ENCODE data around the gene ANAPC2.

The ANAPC2 gene

DNA sequence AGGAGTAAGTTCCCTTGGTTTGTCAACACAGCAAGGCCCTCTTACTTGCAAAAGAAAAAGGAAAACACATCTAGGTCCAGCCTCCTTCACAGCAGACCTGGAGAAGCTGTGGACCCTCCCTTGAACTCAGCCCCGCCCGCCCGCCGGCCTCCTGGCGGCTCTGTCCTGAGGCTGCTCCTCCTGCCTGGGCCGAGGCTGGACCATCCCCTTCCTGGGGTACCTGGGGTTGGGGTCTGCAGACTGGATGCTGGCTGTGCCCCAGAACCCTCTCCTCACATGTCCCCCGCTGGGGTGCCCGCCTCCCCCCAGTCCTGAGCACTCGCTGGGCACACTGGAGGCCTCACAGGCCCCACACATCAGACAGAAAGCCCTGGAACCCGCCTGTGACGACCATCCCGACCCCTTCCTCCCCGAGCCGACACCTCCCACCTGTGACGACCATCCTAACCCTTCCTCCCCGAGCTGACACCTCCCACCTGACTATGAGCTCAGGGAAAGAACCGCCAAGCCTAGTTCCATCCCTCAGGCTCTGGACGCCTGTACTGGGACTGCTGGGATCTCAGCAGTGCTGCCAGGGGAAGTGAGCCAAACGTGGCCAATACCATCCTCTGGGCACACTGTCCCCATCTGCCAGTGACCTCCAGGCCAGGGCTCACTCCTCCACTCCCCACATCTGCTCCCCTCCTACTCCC is 9.3 kb downstream of the ANAPC2 start:
- Mint-ChIP-seq H3K36me3 (no peaks in the 10 kb centered on the region), H3K4me3 (no peak overlapping the region), H3K27me3 (no peaks in the 10 kb centered on the region), H3K9me3 (no peaks in the 10 kb centered on the region), H3K27ac (no peak overlapping the region), H3K4me1 (peaks cover 2% of the 10 kb centered on the region)

- H3K9me3 Mint-ChIP-seq, result no peaks in the 10 kb centered on the region
Observed at GRCh38 chr9:137178201-137178938, 10.0 kb downstream of the ANAPC2 start.

DNA sequence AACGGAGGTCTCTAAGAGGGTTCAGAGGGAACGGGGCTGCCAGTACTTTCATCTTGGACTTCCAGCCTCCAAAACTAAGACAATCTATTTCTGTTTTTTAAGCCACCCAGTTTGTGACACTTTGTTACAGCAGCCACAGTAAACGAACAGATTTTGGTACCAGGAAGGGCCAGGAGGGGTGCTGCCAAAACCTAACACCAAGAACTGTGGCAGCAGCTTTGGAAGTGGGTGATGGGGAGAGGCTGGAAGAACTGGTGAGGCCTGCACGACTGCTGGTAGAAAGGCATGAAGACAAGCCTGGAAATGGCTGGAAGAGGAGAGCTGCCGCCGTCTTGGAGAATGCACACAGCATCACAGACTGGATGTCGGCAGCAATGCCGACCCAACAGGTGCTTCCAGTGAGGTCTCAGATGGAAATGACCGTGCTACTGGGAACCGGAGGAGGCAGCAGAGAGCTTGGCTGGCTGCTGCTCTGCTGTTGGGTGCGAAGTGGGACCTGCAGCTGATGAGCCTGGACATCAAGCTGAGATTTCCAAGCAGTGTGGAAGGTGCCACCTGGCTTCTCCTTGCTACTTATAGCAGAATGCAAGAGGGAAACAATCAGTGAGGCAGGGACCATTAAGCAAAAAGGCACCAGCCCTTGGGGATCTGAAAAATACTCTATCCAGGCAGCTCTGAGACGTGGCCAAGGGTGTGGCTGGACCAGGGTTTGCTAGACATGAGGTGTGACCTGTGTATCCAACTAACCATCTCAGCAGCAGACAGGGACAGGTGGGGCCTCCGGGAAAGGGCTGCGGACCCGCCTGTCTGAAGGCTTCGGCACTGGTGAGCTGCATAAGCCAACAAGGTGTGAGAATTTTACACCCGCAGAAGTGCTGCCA is 11.8 kb downstream of the ANAPC2 start:
- no peak overlapping the region for H3K4me3 Mint-ChIP-seq
- no peaks in the 10 kb centered on the region for H3K9me3 Mint-ChIP-seq
- no peaks in the 10 kb centered on the region for H3K4me1 Mint-ChIP-seq
- no peaks in the 10 kb centered on the region for H3K36me3 Mint-ChIP-seq
- no peaks in the 10 kb centered on the region for H3K27me3 Mint-ChIP-seq
- no peak overlapping the region for H3K27ac Mint-ChIP-seq

More at GRCh38 chr9:137178201-137178938, 10.0 kb downstream of the ANAPC2 start:
- Mint-ChIP-seq H3K36me3 (no peaks in the 10 kb centered on the region), H3K4me1 (no peaks in the 10 kb centered on the region), H3K4me3 (no peak overlapping the region), H3K27me3 (no peaks in the 10 kb centered on the region), H3K27ac (no peak overlapping the region)

DNA sequence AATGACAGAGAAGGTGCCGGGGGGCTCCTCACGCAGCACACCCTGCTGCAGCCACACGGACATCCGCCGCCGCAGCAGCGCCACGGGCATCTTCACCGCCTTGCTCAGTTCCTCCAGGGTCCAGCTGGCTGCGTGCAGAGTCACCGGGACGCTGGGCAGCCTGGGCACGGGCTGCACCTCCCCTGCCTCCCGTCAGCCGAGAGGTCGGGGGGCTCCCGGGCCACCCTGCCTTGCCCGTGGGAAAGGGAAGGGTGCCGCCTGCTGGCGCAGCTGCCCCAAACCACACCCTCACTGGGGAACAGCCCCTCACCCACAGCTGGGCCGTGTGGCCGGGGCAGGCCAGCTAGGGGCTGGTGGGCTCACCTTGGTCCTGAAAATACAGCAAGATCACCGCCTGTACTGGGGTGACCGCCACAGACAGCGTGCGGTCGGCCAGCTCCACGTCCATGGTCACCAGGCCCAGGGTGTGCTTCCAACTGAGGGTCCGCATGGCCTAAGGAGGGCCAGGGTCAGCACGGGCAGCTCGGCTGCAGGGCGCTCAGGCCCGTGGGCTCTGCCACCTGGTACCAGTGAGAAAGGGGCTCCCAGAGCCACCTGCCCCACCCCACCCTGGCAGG is 12.9 kb downstream of the ANAPC2 start:
- Mint-ChIP-seq H3K4me3 (no peak overlapping the region), H3K4me1 (no peaks in the 10 kb centered on the region)

DNA sequence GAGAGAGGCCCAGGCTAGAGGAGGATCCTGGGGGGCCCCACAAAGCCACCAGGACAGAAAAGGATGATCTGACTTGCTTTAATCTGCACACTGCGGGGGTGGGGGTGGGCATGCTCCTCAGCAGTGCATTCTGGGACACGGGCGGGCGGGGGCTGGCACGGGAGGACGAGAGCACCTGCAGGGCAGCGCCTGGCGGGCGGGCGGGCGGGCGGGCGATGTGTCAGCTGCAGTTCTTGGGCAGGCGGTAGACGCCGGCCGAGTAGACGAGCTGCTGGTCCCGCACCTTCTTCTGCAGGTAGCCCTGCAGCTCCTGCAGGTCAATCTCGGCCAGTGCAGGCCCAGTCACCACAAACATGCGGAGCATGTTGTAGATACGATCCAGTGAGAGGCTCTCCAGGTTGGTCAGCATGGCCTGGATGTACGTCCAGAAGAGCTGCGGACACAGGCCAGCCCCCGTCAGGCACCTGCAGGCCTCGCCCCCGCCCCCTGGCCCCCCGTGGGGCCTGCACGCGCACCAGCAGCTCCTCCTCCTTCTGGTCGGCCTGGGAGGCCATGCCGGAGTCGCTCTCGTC is 13.6 kb downstream of the ANAPC2 start:
- H3K27ac Mint-ChIP-seq, result no peak overlapping the region
- no peak overlapping the region for H3K4me3 Mint-ChIP-seq
- no peaks in the 10 kb centered on the region for H3K36me3 Mint-ChIP-seq
- no peaks in the 10 kb centered on the region for H3K4me1 Mint-ChIP-seq
- no peaks in the 10 kb centered on the region for H3K27me3 Mint-ChIP-seq
- no peaks in the 10 kb centered on the region for H3K9me3 Mint-ChIP-seq

More for the DNA sequence above, 12.9 kb downstream of the ANAPC2 start:
- Mint-ChIP-seq H3K9me3 (no peaks in the 10 kb centered on the region), H3K27ac (no peak overlapping the region), H3K36me3 (no peaks in the 10 kb centered on the region), H3K27me3 (no peaks in the 10 kb centered on the region)

- Mint-ChIP-seq H3K36me3 (no peaks in the 10 kb centered on the region), H3K4me3 (no peak overlapping the region), H3K27ac (no peak overlapping the region)
Observed at GRCh38 chr9:137173796-137174664, 14.3 kb downstream of the ANAPC2 start.

DNA sequence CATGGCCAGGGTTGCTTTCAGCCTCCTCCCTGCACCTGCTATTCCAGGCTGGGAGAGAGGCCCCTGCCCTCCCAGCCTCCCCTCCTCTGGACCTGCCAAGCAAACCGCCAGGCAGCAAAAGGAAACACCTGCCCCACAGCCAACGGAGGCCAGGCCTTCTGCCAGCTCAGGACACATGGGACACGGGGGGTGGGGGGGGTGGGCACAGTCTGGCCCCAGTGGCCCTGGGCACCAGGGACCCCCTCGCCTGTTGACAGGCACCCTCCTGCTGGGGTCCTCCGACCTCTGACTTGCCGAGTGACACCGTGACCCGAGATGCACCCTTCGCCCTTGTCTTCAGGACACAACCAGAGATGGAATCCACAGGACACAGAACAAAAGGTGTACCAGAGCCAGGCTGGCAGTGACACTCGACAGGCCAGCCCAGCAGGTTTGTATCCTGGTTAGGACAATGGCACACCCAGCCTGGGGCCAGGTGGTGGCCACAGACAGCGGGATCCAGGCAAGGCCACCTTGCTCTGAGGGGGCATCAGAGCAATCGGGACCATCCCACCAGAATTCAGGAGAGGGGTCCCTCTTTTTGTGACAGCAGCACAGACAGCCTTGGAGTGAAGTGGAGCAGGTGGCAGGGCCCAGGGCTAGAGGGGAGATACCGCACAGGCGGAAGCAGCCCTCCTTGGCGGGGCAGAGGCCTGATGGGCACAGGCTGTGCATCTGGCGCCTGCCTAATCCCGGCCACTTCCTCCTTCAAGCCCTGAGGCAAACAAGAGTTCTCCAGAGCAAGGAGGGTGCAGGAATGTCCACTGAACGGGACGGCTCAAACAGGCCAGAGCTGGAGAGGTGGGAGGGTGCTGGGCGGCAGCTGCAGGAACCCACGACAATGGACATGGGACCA is 15.2 kb downstream of the ANAPC2 start:
- Mint-ChIP-seq H3K4me3 (no peak overlapping the region), H3K36me3 (no peaks in the 10 kb centered on the region), H3K4me1 (no peaks in the 10 kb centered on the region), H3K27ac (no peak overlapping the region), H3K27me3 (peaks cover 1% of the 10 kb centered on the region), H3K9me3 (no peaks in the 10 kb centered on the region)

More at GRCh38 chr9:137173796-137174664, 14.3 kb downstream of the ANAPC2 start:
- H3K27me3 Mint-ChIP-seq, result no peaks in the 10 kb centered on the region
- H3K9me3 Mint-ChIP-seq, result no peaks in the 10 kb centered on the region
- H3K4me1 Mint-ChIP-seq, result no peaks in the 10 kb centered on the region

DNA sequence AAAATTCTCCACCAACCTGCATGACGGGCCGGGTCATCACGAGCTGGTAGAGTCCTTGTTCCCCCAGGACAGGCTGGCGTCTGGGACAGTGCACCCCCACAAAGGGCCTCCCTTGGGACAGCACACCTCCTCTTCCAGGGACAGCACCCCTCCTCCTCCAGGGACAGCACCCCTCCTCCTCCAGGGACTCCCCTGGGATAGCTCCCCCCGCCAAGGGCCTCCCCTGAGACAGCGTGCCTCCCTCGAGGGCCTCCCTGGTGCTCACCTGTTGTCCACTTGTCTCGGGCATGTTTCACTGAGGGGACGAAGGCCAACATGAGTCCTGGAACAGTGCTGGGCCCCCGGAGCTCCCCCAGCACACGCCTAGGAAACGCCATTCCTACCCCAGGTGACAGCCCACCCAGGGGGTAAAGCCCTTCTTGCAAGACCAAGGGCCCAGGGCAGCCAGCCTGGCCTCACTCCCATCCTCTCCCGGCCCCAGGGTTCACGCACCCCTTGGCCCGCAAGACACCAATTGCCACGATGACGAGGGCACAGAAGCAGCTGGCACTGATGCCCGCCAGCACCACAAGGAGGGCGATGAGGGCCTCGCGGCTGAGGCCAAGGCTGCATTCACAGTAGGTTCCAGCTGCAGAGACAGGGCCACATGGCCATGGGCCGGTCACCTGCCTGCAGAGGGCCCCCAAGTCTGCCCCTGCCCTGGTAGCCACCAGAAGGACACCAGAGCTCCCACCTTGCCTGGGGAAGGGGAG is 17.0 kb downstream of the ANAPC2 start:
- no peaks in the 10 kb centered on the region for H3K9me3 Mint-ChIP-seq
- no peak overlapping the region for H3K27ac Mint-ChIP-seq
- no peak overlapping the region for H3K4me3 Mint-ChIP-seq
- H3K27me3 Mint-ChIP-seq, result peaks cover 6% of the 10 kb centered on the region
- H3K4me1 Mint-ChIP-seq, result peaks cover 4% of the 10 kb centered on the region
- no peaks in the 10 kb centered on the region for H3K36me3 Mint-ChIP-seq

GRCh38 chr9:137170486-137171148 is 17.7 kb downstream of the ANAPC2 start:
- no peak overlapping the region for H3K27ac Mint-ChIP-seq
- H3K4me3 Mint-ChIP-seq, result no peak overlapping the region
- peaks cover 7% of the 10 kb centered on the region for H3K27me3 Mint-ChIP-seq
- no peaks in the 10 kb centered on the region for H3K36me3 Mint-ChIP-seq
- peaks cover 4% of the 10 kb centered on the region for H3K4me1 Mint-ChIP-seq
- no peaks in the 10 kb centered on the region for H3K9me3 Mint-ChIP-seq

DNA sequence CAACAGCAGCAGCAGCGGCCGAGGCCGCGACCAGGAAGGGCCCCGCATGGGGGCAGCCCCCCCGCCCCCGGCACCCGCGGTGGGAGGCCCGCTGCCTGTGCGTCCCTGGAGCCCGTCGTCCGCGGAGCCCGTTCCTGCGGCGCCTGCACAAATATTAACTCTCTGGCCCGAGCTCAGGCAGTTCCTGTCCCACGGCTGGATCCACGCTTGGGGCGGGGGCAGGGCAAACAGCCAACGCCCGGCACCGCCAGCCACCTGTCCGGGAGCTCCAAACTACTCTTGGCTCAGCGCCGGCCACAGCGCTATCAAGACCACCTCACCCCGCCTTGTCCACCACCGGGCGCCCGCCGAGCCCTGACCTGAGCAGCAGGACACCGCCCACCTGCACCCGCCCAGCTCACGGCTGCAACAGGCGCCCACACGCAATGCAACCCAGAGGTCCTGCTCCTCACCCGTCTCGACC is 18.4 kb downstream of the ANAPC2 start, which contains the start of gene LRRC26:
LRRC26 (minus strand) TSS at position 156 of the 463 bp plus-strand sequence; CDS start at position 48, 108 bp downstream.
- peaks cover 13% of the 10 kb centered on the region for H3K27me3 Mint-ChIP-seq
- H3K4me1 Mint-ChIP-seq, result peaks cover 4% of the 10 kb centered on the region
- peak within 1 kb of the TSS; percentile 61 for H3K4me3 Mint-ChIP-seq
- H3K36me3 Mint-ChIP-seq, result no peaks in the 10 kb centered on the region
- peak within 1 kb of the TSS; percentile 41 for H3K27ac Mint-ChIP-seq
- no peaks in the 10 kb centered on the region for H3K9me3 Mint-ChIP-seq

DNA sequence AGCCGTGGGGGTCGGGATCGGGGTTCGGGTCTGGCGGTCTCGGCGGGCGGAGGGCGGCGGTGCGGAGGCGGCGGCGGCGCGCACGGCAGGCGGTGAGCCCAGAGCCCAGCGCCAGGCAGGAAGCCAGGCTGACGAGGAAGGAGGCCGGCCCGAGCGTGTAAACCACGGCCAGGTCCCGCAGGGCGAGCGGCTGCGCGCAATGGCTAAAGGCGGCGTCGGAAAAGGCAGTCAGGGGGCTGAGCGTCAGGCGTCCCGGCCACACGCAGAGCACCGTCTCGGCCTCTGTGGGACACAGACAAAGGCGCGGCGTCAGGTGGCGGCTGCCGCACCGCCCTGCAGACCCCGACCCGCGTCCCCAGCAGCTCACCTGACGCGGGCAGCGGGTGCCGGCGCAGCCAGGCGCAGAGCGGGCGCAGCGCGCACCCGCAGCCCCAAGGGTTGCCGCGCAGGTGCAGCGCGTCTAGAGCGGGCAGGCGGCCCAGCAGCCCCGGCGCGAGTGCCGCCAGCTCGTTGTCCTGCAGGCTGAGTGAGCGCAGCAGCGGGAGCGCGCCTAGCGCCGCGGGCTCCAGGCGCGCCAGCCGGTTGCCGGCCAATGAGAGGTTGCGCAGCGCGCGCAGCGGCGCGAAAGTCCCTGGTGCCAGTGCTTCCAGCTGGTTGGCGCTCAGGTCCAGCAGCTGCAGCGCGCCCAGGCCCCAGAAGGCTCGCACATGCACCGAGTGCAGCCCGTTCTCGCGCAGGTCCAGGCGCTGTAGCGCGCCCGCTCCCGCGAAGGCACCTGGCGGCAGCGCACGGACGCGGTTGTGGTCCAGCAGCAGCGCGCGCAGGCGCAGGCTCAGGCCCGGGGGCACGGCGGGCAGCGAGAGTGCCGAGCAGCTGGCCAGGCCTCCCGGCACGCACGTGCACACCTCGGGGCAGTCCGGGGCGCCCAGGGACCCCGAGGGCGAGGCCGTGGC is 19.2 kb downstream of the ANAPC2 start:
- Mint-ChIP-seq H3K4me1 (peaks cover 4% of the 10 kb centered on the region), H3K4me3 (peak overlapping the region; percentile 61), H3K27ac (peak overlapping the region; percentile 41), H3K27me3 (peaks cover 13% of the 10 kb centered on the region), H3K9me3 (no peaks in the 10 kb centered on the region), H3K36me3 (no peaks in the 10 kb centered on the region)

- H3K27ac Mint-ChIP-seq, result no peak overlapping the region
Observed at GRCh38 chr9:137168573-137168903, 19.8 kb downstream of the ANAPC2 start.

More at GRCh38 chr9:137168573-137168903, 19.8 kb downstream of the ANAPC2 start:
- Mint-ChIP-seq H3K9me3 (no peaks in the 10 kb centered on the region), H3K27me3 (peaks cover 15% of the 10 kb centered on the region), H3K4me3 (peak overlapping the region; percentile 52), H3K4me1 (peaks cover 4% of the 10 kb centered on the region), H3K36me3 (no peaks in the 10 kb centered on the region)
